GM19395 (cell line): ENCODE measurements around the gene KCTD8.
A peak's percentile ranks its signal among the peaks of the same experiment; 100 is the strongest.

Source experiments
- ATAC-seq: cut with Tn5 transposase; IDR thresholded peaks from one replicate; pipeline ENCODE4 v1.9.1; 2021; ENCODE audit warnings: mild to moderate bottlenecking, moderate library complexity; ENCODE audit not compliant: unreplicated experiment

Gene KCTD8

GRCh38 chr4:44448521-44449461 lies at the start of gene KCTD8:
Gene KCTD8 (minus strand): TSS chr4:44448809.
- ATAC-seq = peak; percentile 96

GRCh38 chr4:44494810-44495701 lies 46.4 kb upstream of the KCTD8 start:
- ATAC-seq = no peak

- ATAC-seq = peak; percentile 66
Measured at GRCh38 chr4:44493924-44494323, 45.3 kb upstream of the KCTD8 start.

GRCh38 chr4:44487341-44487740 lies 38.7 kb upstream of the KCTD8 start:
- ATAC-seq = no peak

- ATAC-seq = no peak
Measured at GRCh38 chr4:44479731-44480130, 31.1 kb upstream of the KCTD8 start.

- ATAC-seq = no peak
Measured at GRCh38 chr4:44462259-44462658, 13.7 kb upstream of the KCTD8 start.

GRCh38 chr4:44447563-44448504 lies 775 bp downstream of the KCTD8 start:
- ATAC-seq = peak; percentile 18

- ATAC-seq = no peak
Measured at GRCh38 chr4:44446801-44447562, 1.6 kb downstream of the KCTD8 start.

- ATAC-seq = no peak
Measured at GRCh38 chr4:44446191-44446590, 2.4 kb downstream of the KCTD8 start.

- no peak for ATAC-seq
Measured at GRCh38 chr4:44438687-44439086, 9.9 kb downstream of the KCTD8 start.

- ATAC-seq = no peak
Measured at GRCh38 chr4:44434247-44434646, 14.4 kb downstream of the KCTD8 start.

GRCh38 chr4:44425614-44426208 lies 22.9 kb downstream of the KCTD8 start:
- ATAC-seq = no peak

- ATAC-seq = no peak
Measured at GRCh38 chr4:44422912-44423311, 25.7 kb downstream of the KCTD8 start.

- no peak for ATAC-seq
Measured at GRCh38 chr4:44421330-44422065, 27.1 kb downstream of the KCTD8 start.

GRCh38 chr4:44415251-44415650 lies 33.4 kb downstream of the KCTD8 start:
- ATAC-seq = no peak

- no peak for ATAC-seq
Measured at GRCh38 chr4:44368413-44369167, 80.0 kb downstream of the KCTD8 start.

- no peak for ATAC-seq
Measured at GRCh38 chr4:44354172-44354571, 94.4 kb downstream of the KCTD8 start.

- ATAC-seq = no peak
Measured at GRCh38 chr4:44351069-44351468, 97.5 kb downstream of the KCTD8 start.
